MM.1S (cell line): ENCODE results near the gene PLAC1.

ENCODE experiments used
- DNase-seq: peaks from one replicate; pipeline ENCODE4 v3.0.0-alpha.2; 2015
- H2AFZ ChIP-seq: fragments of 300-600 bp; sonication (generic); 2 replicates; pipeline ENCODE4 v1.6.0; 2016; ENCODE audit warnings: antibody characterized with exemption, low read length
- H3F3A ChIP-seq: fragments of 300-600 bp; sonication (generic); 2 replicates; pipeline ENCODE4 v1.6.1; 2016; ENCODE audit warnings: mild to moderate bottlenecking, antibody characterized with exemption, low read length, moderate library complexity, mixed read lengths; ENCODE audit not compliant: insufficient read depth
- H3K27ac ChIP-seq: fragments of 300-600 bp; sonication (generic); 2 replicates; pipeline ENCODE4 v1.5.1; 2016; ENCODE audit warnings: mild to moderate bottlenecking, low read length
- H3K27me3 ChIP-seq: fragments of 300-600 bp; sonication (generic); replicated peaks from 2 replicates; pipeline ENCODE4 v1.6.0; 2016; ENCODE audit warnings: low read length; ENCODE audit not compliant: insufficient read depth
- H3K36me3 ChIP-seq: fragments of 300-600 bp; sonication (generic); replicated peaks from 2 replicates; pipeline ENCODE4 v1.6.1; 2016; ENCODE audit warnings: mild to moderate bottlenecking, low read length, mixed read lengths; ENCODE audit not compliant: insufficient read depth
- H3K4me1 ChIP-seq: fragments of 300-600 bp; sonication (generic); 2 replicates; pipeline ENCODE4 v1.6.1; 2016; ENCODE audit warnings: low read length, mixed read lengths
- H3K4me2 ChIP-seq: fragments of 300-600 bp; sonication (generic); 2 replicates; pipeline ENCODE4 v1.6.0; 2016; ENCODE audit warnings: low read depth, low read length
- H3K4me3 ChIP-seq: fragments of 300-600 bp; sonication (generic); 2 replicates; pipeline ENCODE4 v1.5.1; 2016; ENCODE audit warnings: low read length, mixed read lengths
- H3K79me2 ChIP-seq: fragments of 300-600 bp; sonication (generic); 2 replicates; pipeline ENCODE4 v1.6.1; 2016; ENCODE audit warnings: mixed run types, low read length, mixed read lengths
- H3K9ac ChIP-seq: fragments of 300-600 bp; sonication (generic); 2 replicates; pipeline ENCODE4 v1.6.1; 2016; ENCODE audit warnings: low read length, mixed read lengths
- H3K9me2 ChIP-seq: fragments of 300-600 bp; sonication (generic); replicated peaks from 2 replicates; pipeline ENCODE4 v1.6.1; 2016; ENCODE audit warnings: mild to moderate bottlenecking, low read length, mixed read lengths; ENCODE audit not compliant: insufficient read depth
- H3K9me3 ChIP-seq: fragments of 300-600 bp; sonication (generic); replicated peaks from 2 replicates; pipeline ENCODE4 v1.6.1; 2016; ENCODE audit warnings: mild to moderate bottlenecking, low read length, mixed read lengths; ENCODE audit not compliant: insufficient read depth
- H4K20me1 ChIP-seq: fragments of 300-600 bp; sonication (generic); 2 replicates; pipeline ENCODE4 v1.6.1; 2016; ENCODE audit warnings: mild to moderate bottlenecking, low read length, moderate library complexity, mixed read lengths; ENCODE audit not compliant: insufficient read depth
- EZH2 ChIP-seq: fragments of 300-600 bp; sonication (generic); optimal IDR thresholded peaks from 2 replicates; pipeline ENCODE3; 2017; ENCODE audit warnings: low read depth, mild to moderate bottlenecking, antibody characterized with exemption, low read length, mixed read lengths
- EZH2phosphoT487 ChIP-seq: fragments of 300-600 bp; sonication (generic); IDR thresholded peaks from 2 replicates; pipeline ENCODE4 v1.6.1; 2018; ENCODE audit warnings: antibody characterized with exemption, low read length
- TF ChIP-seq, protein P1 (sequence below): fragments of 300-600 bp; sonication (generic); IDR thresholded peaks from 2 replicates; pipeline ENCODE4 v1.5.1; 2016; ENCODE audit warnings: antibody characterized with exemption, low read length, mixed read lengths

The PLAC1 gene

DNA sequence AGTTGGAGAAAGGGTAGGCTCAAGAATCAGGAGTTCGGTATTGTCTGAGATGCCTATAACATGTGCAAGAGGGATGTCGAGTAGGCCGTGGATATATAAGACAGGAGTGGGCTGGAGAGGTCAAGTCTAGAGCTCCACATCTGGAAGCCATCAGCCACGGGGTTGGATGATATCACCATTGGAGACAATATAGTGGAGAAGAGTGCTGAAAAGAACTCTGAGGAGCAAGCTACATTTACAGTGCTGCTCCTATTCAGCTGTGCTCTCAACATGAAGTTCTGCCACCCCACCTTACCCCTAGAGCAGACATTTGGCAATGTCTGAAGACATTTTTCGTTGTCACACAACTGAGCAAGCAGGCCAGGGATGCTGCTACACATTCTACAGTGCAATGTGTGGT, 20.9 kb upstream of the PLAC1 start:
- no peaks in the 10 kb centered on the region for H3F3A ChIP-seq
- no peak overlapping the region for H2AFZ ChIP-seq
- H3K4me2 ChIP-seq: no peak overlapping the region
- DNase-seq: no peak
- H3K9me3 ChIP-seq: no peaks in the 10 kb centered on the region; the same call in 1 of the 2 replicates
- no peak for TF ChIP-seq EZH2phosphoT487
- no peak for TF ChIP-seq EZH2
- TF ChIP-seq, protein P1, sequence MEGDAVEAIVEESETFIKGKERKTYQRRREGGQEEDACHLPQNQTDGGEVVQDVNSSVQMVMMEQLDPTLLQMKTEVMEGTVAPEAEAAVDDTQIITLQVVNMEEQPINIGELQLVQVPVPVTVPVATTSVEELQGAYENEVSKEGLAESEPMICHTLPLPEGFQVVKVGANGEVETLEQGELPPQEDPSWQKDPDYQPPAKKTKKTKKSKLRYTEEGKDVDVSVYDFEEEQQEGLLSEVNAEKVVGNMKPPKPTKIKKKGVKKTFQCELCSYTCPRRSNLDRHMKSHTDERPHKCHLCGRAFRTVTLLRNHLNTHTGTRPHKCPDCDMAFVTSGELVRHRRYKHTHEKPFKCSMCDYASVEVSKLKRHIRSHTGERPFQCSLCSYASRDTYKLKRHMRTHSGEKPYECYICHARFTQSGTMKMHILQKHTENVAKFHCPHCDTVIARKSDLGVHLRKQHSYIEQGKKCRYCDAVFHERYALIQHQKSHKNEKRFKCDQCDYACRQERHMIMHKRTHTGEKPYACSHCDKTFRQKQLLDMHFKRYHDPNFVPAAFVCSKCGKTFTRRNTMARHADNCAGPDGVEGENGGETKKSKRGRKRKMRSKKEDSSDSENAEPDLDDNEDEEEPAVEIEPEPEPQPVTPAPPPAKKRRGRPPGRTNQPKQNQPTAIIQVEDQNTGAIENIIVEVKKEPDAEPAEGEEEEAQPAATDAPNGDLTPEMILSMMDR: no peak
- H3K9me2 ChIP-seq: no peaks in the 10 kb centered on the region
- no peak overlapping the region for H3K4me3 ChIP-seq
- H3K79me2 ChIP-seq: no peaks in the 10 kb centered on the region
- H4K20me1 ChIP-seq: no peaks in the 10 kb centered on the region
- no peak overlapping the region for H3K27ac ChIP-seq
- H3K36me3 ChIP-seq: no peaks in the 10 kb centered on the region
- H3K9ac ChIP-seq: no peak overlapping the region
- no peaks in the 10 kb centered on the region for H3K4me1 ChIP-seq
- H3K27me3 ChIP-seq: no peaks in the 10 kb centered on the region

DNA sequence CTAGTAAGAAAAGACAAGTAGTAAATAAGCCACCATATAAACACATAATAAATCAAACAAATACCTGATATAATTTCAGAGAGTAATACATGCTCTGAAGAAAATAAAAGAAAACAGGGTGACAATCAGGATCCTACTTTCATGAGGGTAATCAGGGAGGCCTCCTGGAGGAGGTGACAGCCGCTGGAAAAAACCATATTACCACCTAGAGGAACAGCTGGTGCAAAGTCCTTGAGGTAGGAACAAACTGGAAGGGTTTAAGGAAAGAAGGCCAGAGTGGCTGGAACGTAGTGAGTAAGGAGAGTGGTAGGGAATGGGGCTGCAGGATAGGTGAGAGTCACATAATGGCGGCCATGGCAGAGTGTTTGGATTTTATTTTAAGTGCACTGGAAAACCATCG, 19.1 kb upstream of the PLAC1 start:
- Histone ChIP-seq H4K20me1 (no peaks in the 10 kb centered on the region), H3K9me3 (no peaks in the 10 kb centered on the region; the same call in 1 of the 2 replicates), H3K79me2 (no peaks in the 10 kb centered on the region), H3K27ac (no peak overlapping the region), H3K9ac (no peak overlapping the region), H3K27me3 (no peaks in the 10 kb centered on the region), H3F3A (no peaks in the 10 kb centered on the region), H3K36me3 (no peaks in the 10 kb centered on the region), H3K4me1 (no peaks in the 10 kb centered on the region), H2AFZ (no peak overlapping the region), H3K4me3 (no peak overlapping the region), H3K9me2 (no peaks in the 10 kb centered on the region), H3K4me2 (no peak overlapping the region)
- no peak for DNase-seq
- TF ChIP-seq, protein P1: no peak
- TF ChIP-seq EZH2phosphoT487 (no peak), EZH2 (no peak)

DNA sequence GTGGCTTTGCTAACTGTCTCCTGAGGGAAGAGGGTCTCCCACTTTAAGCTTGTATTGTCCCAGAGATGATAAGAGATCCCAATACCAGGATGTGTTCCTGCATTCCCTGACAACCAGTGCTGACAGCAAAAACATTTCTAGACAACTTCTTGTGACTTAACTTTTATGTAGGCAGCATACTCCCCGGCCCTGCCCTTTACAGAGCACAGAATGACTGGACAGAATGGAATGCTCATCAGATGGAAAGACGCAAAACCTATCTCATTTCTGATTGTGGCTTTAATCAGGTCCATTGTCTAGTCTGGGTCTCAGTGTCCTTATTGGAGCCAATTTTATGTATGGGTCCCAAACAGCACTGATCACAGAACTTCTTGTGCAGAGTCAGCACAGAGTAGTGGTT, 18.2 kb upstream of the PLAC1 start:
- H3K4me2 ChIP-seq: no peak overlapping the region
- DNase-seq: no peak

More for the DNA sequence above, 18.2 kb upstream of the PLAC1 start:
- TF ChIP-seq, protein P1: no peak
- TF ChIP-seq EZH2phosphoT487 (no peak), EZH2 (no peak)
- no peak overlapping the region for H3K4me3 ChIP-seq
- no peaks in the 10 kb centered on the region for H4K20me1 ChIP-seq
- H3K79me2 ChIP-seq: no peaks in the 10 kb centered on the region
- H3K9me2 ChIP-seq: no peaks in the 10 kb centered on the region
- H2AFZ ChIP-seq: no peak overlapping the region
- H3K9me3 ChIP-seq: no peaks in the 10 kb centered on the region; the same call in 1 of the 2 replicates
- no peaks in the 10 kb centered on the region for H3F3A ChIP-seq
- H3K4me1 ChIP-seq: no peaks in the 10 kb centered on the region
- no peak overlapping the region for H3K9ac ChIP-seq
- no peak overlapping the region for H3K27ac ChIP-seq
- no peaks in the 10 kb centered on the region for H3K36me3 ChIP-seq
- no peaks in the 10 kb centered on the region for H3K27me3 ChIP-seq
